CD1c-positive myeloid dendritic cell (primary cell): ENCODE results near the gene NAP1L5.

Source experiments
- DNase-seq: peaks from one replicate; pipeline ENCODE4 v3.0.0-alpha.2; 2016; ENCODE audit errors: extremely low spot score

NAP1L5 gene, protein sequence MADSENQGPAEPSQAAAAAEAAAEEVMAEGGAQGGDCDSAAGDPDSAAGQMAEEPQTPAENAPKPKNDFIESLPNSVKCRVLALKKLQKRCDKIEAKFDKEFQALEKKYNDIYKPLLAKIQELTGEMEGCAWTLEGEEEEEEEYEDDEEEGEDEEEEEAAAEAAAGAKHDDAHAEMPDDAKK

DNA sequence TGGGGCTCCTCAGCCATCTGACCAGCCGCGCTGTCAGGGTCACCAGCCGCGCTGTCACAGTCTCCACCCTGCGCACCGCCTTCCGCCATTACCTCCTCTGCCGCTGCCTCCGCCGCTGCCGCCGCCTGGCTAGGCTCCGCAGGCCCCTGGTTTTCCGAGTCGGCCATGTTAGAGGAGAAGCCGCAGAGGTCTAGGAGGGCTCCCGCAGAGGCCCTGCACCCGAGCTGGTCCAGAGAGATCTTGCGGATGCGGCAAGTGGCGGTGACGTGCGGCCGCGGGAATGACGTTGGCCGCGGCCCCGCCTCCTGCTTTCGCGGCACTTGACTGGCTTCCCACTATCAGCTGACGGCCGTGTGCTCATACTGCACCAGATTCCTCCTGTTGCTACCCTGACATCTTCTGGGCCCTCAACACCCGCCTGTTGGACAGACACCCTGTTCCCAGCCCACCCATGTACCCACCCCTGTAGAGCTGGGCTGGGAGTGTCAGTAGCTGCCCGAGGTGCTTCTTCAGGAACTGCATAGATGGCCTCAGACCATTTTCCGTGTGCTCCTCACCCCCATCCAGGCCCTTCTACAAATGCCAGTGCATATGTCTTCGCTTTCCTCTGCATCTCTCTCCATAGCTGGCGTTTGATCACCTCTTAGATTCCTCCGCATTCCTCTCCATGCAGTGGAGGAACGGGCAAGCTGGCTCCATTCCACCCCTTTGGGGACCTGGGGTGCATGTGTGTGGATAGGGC, at the start of gene NAP1L5:
TSS of gene NAP1L5 (minus strand) at position 242 of the 742 bp plus-strand sequence. CDS start at position 167, 75 bp downstream.
- DNase-seq, result peak; percentile 68

DNA sequence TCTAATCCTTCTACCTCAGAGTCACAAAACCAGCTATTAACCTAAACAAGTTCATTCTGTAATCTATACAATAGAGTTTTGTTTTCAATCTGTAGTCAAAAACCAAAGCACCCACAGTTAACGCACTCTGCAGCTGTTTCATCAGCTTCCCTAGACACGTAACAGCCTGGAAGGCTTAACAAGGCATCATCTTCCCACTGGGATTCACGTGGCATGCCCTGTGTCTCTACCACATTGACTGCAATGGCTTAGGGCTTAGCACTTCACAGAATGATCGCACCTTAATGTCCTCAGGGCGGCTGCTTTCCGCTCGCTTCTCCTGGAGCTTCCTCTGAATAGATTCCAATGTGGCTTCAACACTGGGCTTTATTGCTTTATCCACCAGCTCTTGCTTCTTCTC, 49.7 kb upstream of the NAP1L5 start:
- DNase-seq, result no peak

DNA sequence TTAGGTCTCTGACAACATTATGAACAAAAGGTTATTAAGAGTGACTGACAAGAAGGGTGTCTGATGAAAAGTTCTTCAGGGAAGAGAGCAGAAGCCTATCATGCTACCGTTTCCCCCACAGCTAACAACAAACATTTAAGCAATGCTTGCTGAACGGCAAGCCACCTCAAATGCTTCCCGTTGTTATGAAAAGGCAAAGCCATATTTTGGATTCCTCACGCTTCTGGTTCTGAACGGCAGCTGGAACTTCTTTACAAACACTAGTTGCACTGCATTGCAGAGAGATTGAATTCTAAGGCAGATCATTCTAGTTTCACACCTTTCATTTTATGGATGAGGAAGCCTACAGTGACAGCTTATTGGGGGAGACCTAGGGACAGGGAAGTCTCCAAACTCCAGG, 48.6 kb upstream of the NAP1L5 start:
- DNase-seq, result no peak

DNA sequence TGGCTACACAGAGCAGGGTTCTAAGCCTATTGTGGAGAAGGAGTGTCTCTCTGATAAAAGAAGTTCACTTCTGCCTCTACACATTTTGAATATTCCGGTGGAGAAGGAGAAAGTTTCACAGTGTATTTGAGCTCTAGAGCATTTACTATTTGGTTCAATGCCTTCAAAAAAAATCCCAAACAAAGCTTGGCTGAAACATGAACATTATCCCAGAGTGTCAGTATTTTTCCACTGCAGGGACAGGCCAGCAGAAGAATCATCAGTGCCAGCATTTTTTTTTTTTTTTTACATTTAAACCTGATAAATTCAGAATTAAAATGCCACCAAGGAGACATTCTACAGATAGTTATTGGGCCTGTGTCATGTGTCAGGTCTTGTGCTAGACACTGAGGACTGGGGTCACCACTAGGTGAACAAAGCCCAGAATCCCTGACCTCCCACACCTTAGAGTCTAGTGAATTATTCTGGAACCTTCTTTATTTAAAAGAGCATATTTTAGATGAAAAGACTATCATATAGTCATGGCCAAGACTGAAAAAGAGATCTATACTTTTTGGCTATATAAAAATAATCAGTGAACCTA, 48.0 kb upstream of the NAP1L5 start:
- DNase-seq, result no peak

DNA sequence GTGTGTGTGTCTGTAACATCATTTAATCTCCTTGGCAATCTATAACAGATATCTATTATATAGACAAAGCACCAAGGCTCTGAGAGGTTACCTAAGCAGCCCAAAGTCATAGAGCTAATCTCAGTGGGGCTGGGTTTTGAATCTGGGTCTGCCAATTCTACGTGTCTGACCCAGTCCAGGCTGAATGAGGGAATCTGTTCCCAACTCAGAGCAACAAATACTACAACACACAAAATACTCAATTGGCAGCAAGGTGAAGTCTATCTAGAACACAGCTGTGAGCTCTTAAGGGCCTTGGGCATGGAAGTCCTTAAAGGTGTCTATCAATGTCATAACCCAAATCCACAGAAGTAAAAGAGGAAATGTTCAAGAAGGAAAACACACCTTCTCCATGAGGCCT, 47.5 kb upstream of the NAP1L5 start:
- DNase-seq, result no peak

DNA sequence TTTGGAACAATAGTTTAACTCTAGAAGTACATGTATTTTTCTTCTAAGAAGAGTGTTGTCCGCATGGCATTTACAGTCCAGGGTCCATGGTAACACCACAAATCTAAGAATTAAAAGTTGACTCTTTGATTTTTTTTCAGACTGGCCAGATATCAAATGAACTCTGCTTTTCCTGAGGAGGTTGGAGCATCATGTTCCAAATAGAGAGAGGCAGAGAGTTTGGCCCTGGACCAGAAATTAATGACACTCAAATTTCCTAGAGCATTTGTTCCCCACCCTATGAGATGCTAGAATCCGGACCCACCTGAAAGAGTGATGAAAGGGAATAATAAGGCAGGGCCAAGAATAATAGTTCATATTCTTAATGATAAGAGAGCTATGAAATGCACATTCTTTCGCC, 47.0 kb upstream of the NAP1L5 start:
- DNase-seq, result no peak

DNA sequence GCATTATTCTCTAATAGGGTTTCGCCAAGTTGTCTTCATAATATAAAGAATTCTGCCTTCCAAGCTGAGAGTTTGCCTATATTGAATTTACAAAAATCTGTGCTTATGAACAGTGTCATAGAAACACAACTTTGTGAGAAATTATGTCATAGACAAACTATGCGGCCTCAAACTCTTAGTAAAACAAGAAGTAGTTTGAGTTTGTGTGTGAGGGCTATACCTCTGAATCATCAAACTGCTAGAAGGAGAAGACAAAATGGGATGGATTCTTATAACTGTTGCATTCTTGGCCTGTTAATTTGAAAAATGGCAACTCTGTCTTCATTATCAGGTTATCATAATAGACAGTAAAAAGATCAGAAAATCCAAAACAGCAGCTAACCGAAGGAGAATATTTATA, 46.1 kb upstream of the NAP1L5 start:
- DNase-seq, result no peak

DNA sequence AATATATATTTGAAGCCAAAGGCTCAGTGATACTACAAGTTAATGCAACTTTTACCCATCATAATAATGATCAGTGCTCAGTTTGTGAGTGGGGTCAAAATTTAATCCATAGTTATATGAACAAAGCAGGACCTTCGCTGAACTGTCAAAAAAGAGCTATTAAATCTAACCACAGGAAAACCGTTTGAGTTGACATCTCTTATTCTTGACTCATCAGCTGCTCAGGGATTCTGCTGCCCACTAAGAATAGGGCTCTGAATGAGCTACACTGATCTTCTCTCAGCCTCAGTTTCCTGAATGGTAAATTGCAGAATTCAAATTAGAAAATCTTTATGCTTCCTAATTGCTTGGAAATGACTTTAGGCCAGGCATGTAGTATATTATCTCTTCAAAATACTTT, 44.9 kb upstream of the NAP1L5 start:
- DNase-seq, result no peak

DNA sequence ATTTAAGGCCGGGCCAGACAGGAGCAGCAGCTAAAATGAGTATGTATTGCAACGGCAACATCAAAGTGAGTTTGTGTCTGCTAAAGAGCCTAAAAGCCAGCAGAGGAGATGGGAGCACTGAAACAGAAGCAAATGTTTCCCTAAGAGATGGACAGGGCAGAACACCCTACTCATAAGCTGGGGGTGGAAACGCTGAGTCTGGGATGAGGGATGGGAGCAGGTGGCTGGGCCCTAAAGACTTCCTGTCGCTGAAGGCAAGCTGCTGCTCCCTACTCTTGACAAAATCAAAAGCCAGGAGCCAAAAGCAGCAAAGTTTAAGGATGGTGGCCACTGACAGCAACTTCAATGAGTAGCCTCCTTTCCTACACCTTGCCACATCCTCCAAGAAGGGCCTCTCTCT, 40.6 kb upstream of the NAP1L5 start:
- no peak for DNase-seq

DNA sequence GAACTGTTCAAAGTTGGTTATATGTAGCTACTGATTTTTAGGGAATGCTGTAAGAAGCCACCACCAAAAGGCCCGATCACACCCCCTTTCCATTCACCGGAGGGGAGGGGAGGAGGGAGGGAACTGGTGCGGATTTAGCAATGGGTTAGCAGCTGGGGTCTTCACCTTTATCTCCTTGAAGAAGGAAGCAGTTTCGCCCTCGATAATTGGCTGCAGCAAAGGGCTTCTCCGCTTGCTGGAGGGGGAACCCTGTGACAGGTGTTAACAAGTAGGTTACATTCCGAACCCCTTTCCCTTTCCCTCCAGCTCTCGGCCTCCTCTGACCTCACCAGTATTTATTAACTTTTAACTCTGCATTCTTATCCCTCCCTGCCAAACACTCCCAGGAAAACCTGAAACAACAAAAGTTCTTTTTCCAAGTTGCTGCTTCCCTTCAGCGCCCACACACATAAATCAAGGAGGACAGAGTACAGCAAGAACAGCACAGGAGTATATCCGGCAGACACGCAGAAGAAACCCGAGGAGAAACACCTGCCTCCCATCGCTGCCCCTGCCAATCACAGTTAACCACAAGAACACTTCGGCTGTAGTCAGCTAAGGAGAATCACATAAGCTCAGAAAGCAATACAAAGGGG, 39.8 kb upstream of the NAP1L5 start:
- no peak for DNase-seq

DNA sequence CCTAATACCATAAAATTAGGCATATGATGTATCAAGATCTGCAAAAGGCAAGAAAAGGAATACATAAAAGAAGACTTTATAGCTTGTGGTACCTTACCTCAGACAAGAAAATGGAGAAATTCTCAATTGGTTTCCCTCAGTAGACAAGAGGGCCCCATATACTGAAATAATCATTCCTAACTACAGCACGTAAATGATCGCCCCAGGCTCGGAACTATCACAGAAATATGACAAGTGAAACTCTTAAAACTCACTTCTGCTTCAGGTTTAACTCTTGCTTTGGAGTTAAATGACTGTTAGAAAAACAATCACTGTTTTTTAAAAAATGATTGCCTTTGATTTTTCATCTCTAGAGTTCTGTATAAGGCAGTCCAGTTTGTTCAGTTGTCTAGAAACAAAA, 38.6 kb upstream of the NAP1L5 start:
- no peak for DNase-seq

DNA sequence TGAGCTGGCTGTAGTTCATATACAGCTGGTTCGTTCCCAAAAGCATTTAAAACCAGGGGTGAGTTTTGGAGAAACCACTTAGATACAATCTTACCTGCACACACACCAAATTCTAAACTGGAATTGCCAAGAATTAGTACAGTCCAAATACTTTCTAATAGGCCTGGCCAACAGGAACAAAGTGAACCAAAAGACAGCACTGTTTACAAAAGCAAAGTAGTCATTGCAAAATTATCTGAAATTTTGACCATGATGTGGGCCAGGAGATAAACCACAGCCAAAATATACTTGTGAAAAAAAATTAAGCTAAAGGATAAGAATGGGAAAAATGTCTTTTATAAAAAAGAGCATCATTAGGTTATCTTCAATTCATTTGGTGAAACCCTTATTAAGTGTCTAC, 37.9 kb upstream of the NAP1L5 start:
- DNase-seq, result no peak

DNA sequence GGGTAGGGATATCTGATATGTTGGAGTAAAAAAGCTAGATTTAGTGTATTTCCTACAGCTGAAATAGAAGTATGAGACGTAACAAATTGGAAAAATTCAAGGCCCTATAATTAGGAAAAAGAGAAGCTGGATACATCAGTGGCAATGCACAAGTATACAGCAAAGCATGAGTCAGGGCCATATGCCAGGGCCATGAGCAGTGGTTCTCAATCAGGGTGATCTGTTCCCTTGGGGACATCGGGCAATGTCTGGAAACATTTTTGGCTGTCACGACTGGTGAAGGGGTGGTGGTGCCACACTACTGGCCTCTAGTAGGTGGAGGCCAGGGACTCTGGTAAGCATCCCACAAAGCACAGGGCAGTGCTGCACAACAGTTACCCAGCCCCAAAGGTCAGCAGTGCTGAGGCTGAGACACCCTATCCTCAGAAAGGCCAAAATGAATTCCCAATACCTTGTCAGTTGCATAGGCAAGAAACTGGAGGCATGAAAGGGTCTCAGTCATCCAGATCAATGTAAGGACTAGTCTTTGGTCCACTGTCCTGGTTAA, 36.8 kb upstream of the NAP1L5 start:
- DNase-seq, result no peak

DNA sequence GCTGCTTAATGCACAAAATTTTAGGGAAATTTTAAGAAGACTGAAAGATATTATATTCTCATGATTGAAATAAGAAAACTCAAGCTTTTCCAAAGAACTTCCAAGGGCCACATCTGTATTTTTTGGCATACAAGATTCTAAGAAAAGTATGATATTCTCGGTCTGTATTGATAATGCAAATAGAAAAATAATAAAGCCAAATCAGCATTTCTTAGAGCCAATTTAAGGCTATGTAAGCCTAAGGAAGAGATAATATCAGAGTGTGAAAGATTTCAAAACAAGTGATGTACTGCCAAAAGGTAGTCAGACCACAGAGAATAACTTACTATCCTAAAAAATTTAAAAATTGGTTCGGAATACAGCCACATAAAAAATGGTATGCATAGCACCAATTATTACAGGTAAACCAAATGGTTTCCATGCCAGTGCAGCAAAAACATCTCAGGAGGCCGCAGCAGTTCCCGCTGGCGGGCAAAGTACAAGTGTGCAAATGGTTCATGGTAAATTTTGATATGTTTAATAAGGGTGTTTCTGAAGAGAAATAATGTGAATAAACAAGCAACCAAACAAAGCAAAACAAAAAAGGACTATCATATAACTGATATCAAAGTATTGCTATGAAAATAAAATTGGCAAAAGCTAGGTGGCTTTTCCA, 35.2 kb upstream of the NAP1L5 start:
- no peak for DNase-seq

DNA sequence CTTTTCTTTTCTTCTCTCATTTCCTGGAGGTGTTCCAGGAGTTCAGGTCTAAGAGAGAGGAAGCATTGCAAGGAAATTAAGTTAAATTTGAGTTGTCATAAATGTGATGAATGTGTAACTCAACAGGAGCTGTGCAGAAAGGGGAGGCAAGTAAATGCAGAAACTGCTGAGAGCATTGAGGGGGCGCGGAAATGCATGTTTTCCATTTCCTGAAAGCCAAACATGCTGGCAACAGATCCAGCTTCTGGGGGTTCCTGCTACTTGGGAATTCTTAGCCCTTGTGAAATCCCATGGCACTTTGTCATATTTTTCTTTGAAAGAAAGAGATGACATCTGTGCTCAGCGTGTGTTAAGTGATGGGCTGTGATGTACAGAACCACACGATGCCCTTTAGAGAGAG, 33.8 kb upstream of the NAP1L5 start:
- DNase-seq, result no peak

DNA sequence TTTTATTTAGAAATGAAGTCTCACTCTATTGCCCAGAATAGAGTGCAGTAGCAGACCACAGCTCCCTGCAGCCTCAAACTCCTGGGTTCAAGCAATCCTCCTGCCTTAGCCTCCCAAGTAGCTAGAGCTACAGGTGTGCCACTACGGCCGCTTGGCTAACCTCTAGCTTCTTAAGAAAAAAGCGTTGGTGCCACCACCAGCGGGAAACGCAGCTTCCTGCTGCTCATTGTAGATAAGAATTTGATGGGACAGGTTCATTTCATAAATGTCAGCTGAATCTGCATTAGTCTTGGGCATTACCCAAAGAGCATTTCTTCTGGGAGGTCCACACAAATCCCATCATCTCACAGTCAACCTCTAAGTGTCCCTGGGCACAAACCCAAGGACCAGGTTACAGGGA, 33.2 kb upstream of the NAP1L5 start:
- DNase-seq, result no peak

DNA sequence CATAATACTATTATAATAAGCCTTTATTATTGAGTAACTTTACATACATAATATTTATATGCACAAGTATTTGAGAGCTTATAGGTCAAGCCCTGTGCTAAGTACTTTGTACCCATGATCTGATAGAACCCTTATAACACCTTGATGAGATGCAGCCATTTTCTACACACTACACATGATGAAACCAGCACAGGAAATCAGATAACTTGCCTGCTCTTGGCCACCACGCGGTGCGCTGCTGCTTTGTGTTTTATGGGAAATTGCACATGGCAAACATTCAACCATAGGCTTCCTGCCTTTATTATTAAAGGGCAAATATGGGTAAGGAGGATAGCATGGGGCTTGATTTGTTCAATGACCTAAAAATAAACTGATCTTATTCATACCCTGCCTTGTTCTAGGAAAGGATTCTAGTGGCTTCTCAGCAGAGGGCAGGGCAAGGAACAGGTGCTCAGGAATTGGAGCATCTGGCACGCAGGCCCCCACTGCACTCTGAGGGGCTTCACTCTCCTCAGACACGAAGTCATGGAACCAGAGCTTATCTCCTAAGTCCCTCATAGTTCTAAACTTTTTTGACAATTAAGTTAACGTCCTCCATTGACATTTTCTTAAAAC, 31.6 kb upstream of the NAP1L5 start:
- DNase-seq, result no peak

DNA sequence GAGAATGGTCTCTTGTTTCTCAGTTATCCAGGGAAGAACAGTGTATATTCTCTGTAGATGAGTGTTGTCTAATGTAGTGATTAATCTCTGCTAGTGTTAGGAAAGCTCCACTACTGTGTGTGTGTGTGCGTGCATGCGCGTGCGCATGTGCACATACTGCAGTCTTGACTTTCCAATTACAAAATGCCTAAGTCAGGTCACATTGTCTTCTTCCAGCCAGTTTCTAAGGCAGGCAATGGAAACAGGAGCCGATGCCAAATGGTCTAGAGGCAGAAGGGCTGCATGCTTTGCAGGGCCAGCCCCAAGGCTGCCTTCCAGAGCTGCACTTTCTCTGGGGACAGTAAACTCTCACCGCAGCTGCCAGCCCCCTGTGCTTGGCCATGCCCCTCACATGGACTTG, 30.5 kb upstream of the NAP1L5 start:
- no peak for DNase-seq

DNA sequence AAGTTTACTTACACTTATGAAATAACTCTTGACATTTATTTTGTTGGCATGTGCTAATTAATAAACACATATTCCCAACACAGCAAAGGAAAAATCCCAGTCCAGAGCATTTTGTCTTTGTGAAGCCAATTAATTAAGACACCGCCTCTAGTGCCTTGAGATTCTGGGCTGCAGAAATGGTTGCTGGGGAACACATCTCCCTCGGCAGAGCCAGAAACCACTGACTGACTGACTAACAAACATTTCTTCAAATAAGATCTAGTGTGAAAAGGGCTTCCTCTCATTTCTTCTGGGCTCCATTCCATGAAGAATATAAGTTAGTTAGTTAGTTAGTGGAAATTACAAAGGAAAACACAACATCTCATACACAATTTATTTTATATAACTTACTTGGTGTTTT, 28.4 kb upstream of the NAP1L5 start:
- DNase-seq, result no peak

DNA sequence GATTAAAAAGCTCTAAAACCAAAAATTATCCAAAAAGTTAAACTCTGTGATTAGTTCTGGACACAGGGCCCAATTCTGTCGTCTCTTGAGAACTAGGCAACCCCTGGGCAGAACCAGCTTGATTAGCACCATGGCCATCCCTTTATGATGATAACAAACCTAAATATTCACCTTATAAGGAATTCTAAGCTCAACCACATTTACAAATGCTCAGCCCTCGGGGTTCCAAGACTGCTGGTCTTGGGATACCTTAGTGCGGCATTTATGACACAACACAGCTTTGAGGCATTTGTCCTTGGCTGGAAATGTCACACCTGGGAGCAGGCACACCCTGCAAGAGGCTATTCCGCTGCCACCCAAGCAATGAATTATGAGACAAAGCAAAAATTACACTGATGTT, 27.5 kb upstream of the NAP1L5 start:
- no peak for DNase-seq

DNA sequence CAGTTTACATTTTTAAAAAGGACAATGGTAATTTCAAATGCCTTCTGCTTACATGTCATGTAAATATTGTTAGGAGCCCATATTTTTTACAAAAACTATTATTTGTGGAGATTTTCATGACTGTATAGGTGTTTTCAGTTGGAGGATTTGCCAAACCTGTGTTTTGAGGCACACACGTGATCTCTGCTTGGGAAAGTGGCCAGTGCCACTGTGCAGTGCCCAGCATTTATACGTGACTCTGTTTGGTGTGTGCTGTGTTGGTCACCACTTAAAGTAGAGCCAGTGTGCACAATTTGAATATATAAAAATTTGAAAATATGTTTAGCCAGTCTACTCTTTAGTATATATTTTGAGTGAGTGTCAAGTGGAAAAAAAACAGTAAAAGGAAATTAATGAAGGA, 26.8 kb upstream of the NAP1L5 start:
- no peak for DNase-seq

DNA sequence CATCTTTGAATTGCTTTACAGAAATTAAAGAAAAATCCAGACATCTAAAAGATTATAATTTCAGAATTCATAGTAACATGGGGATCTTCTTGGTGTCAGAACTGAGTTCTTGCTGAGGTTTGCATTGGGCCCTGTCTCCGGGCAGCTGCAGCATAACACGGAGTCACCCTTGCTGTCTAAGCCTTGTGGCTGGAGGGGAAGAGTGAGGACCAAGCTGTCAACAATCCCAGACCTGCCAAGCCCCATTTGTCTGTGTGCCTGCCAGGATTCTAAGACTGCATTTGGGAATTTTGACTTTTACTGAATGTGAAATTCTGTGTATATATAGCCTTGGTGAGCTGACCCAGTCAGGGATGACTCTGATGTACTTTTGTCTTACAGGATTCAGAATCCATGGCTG, 25.2 kb upstream of the NAP1L5 start:
- no peak for DNase-seq
